ENCODE data around the gene TOE1.

TOE1 gene

GRCh38 chr1:45322486-45323040, 17.4 kb upstream of the TOE1 start:
- Histone ChIP-seq H3K27ac (ENCODE audit: extremely low read depth, low read depth, low read length) (no peak overlapping the region), H3K4me1 (ENCODE audit: control insufficient read depth, insufficient read depth, low read length) (no peaks in the 10 kb centered on the region), H3K4me3 (ENCODE audit: low read depth, low read length) (no peak overlapping the region), H3K36me3 (ENCODE audit: control insufficient read depth in 2 of 2, insufficient read depth in 1 of 2, low read length in 2 of 2) (peaks cover 0 to 6% of the 10 kb centered on the region in 2 experiments; a peak in 1 of 3 replicates), H3K9me3 (ENCODE audit: control insufficient read depth, insufficient read depth, low read depth, low read length) (no peaks in the 10 kb centered on the region)
- CTCF ChIA-PET = no interaction called here
- no peak for TF ChIP-seq ZNF148 (tag by site-specific recombination; IDR thresholded peaks at IDR 0.05; ENCODE audit: borderline replicate concordance)
- TF ChIP-seq ZNF529 (tag by site-specific recombination; IDR thresholded peaks at IDR 0.05; ENCODE audit: insufficient replicate concordance) = no peak
- TF ChIP-seq IKZF3 (tag by site-specific recombination; IDR thresholded peaks at IDR 0.05) = no peak
- no peak for TF ChIP-seq ZNF518A (tag by site-specific recombination; conservative IDR thresholded peaks at IDR 0.05; ENCODE audit: low read depth)
- TF ChIP-seq ZNF645 (tag by site-specific recombination; IDR thresholded peaks at IDR 0.05) = no peak
- no peak for TF ChIP-seq SCRT2 (tag by site-specific recombination; IDR thresholded peaks at IDR 0.05)
- TF ChIP-seq ZNF560 (tag by site-specific recombination; IDR thresholded peaks at IDR 0.05; ENCODE audit: borderline replicate concordance) = no peak
- POLR2A ChIA-PET = interaction anchor here (0.7 to 1.2 kb wide), 2 partner anchors 17 to 547 kb away, joined by 3 to 4 read pairs; partner anchors contain the start of genes MUTYH, RPS8 and TOE1

GRCh38 chr1:45325851-45326506, 14.0 kb upstream of the TOE1 start:
- ChIA-PET POLR2A (interaction anchor here (0.5 to 6.7 kb wide), 3 partner anchors 14 to 327 kb away, joined by 4 to 51 read pairs (median 5); partner anchors contain the start of genes MUTYH and TOE1), CTCF (interaction anchor here (0.5 to 0.6 kb wide), 2 partner anchors 175 to 532 kb away, joined by 3 to 4 read pairs; no protein-coding TSS in a partner anchor)
- no peak overlapping the region; the same call in 1 of the 2 replicates for H3K27ac ChIP-seq (ENCODE audit: extremely low read depth, low read depth, low read length)
- peaks cover 0 to 33% of the 10 kb centered on the region in 2 experiments; a peak in 1 of 3 replicates for H3K36me3 ChIP-seq (ENCODE audit: control insufficient read depth in 2 of 2, insufficient read depth in 1 of 2, low read length in 2 of 2)
- no peaks in the 10 kb centered on the region for H3K9me3 ChIP-seq (ENCODE audit: control insufficient read depth, insufficient read depth, low read depth, low read length)
- 0 out of 2 replicates have a peak, but pooled peaks cover 3% of the 10 kb centered on the region for H3K4me1 ChIP-seq (ENCODE audit: control insufficient read depth, insufficient read depth, low read length)
- H3K4me3 ChIP-seq (ENCODE audit: low read depth, low read length) = no peak overlapping the region
- TF ChIP-seq ZBTB17 (tag by site-specific recombination; IDR thresholded peaks at IDR 0.05) (no peak), ZNF121 (tag by site-specific recombination; IDR thresholded peaks at IDR 0.05) (0 out of 2 replicates have a peak, but pooled peaks have one; percentile 55), ZNF23 (tag by site-specific recombination; IDR thresholded peaks at IDR 0.05; ENCODE audit: borderline replicate concordance) (no peak)

All from HEK293 (cell line).